ENCODE measurements around the gene HERPUD2.

Gene HERPUD2

GRCh38 chr7:35720032-35720431, 25.1 kb upstream of the HERPUD2 start:
- ATAC-seq (ENCODE audit: insufficient read depth, low read depth) (no peak), DNase-seq (no peak)
- Histone ChIP-seq H4K20me1 (ENCODE audit: insufficient read depth, low read length) (no peaks in the 10 kb centered on the region), H3K9ac (ENCODE audit: low read depth, low read length) (no peak overlapping the region), H3K4me2 (ENCODE audit: insufficient read depth, low read length) (no peak overlapping the region), H3K27me3 (ENCODE audit: insufficient read depth, low read length, poor library complexity) (no peaks in the 10 kb centered on the region), H2AFZ (ENCODE audit: low read depth, low read length) (no peak overlapping the region), H3K79me2 (ENCODE audit: insufficient read depth, low read length) (no peaks in the 10 kb centered on the region), H3K36me3 (ENCODE audit: insufficient read depth, low read length) (no peaks in the 10 kb centered on the region), H3K4me1 (ENCODE audit: insufficient read depth, low read length) (peaks cover 9% of the 10 kb centered on the region), H3K4me3 (ENCODE audit: low read depth in 1 of 2, low read length in 2 of 2) (no peak overlapping the region), H3K27ac (ENCODE audit: low read length) (no peak overlapping the region), H3K9me3 (ENCODE audit: insufficient read depth, low read length, severe bottlenecking) (no peaks in the 10 kb centered on the region)
- TF ChIP-seq CTCF (IDR thresholded peaks at IDR 0.05; ENCODE audit: borderline replicate concordance, extremely low read depth, low read length, poor library complexity, severe bottlenecking) (no peak), EZH2 (IDR thresholded peaks at IDR 0.05; ENCODE audit: borderline replicate concordance, low read depth, low read length, severe bottlenecking) (no peak)

- H3K27me3 ChIP-seq (ENCODE audit: insufficient read depth, low read length, poor library complexity) = no peaks in the 10 kb centered on the region
- no peaks in the 10 kb centered on the region for H3K36me3 ChIP-seq (ENCODE audit: insufficient read depth, low read length)
- no peaks in the 10 kb centered on the region for H3K9me3 ChIP-seq (ENCODE audit: insufficient read depth, low read length, severe bottlenecking)
- H2AFZ ChIP-seq (ENCODE audit: low read depth, low read length) = no peak overlapping the region
- H3K4me3 ChIP-seq (ENCODE audit: low read depth in 1 of 2, low read length in 2 of 2) = no peak overlapping the region
- TF ChIP-seq EZH2 (IDR thresholded peaks at IDR 0.05; ENCODE audit: borderline replicate concordance, low read depth, low read length, severe bottlenecking) (no peak), CTCF (IDR thresholded peaks at IDR 0.05; ENCODE audit: borderline replicate concordance, extremely low read depth, low read length, poor library complexity, severe bottlenecking) (no peak)
- H3K9ac ChIP-seq (ENCODE audit: low read depth, low read length) = no peak overlapping the region
- no peaks in the 10 kb centered on the region for H3K79me2 ChIP-seq (ENCODE audit: insufficient read depth, low read length)
- DNase-seq = no peak
- no peak for ATAC-seq (ENCODE audit: insufficient read depth, low read depth)
- H4K20me1 ChIP-seq (ENCODE audit: insufficient read depth, low read length) = no peaks in the 10 kb centered on the region
- no peak overlapping the region for H3K27ac ChIP-seq (ENCODE audit: low read length)
- no peaks in the 10 kb centered on the region for H3K4me1 ChIP-seq (ENCODE audit: insufficient read depth, low read length)
- no peak overlapping the region for H3K4me2 ChIP-seq (ENCODE audit: insufficient read depth, low read length)
Observed at GRCh38 chr7:35718047-35718446, 23.1 kb upstream of the HERPUD2 start.

GRCh38 chr7:35717516-35717915, 22.6 kb upstream of the HERPUD2 start:
- Histone ChIP-seq H3K4me2 (ENCODE audit: insufficient read depth, low read length) (no peak overlapping the region), H3K27ac (ENCODE audit: low read length) (no peak overlapping the region), H4K20me1 (ENCODE audit: insufficient read depth, low read length) (no peaks in the 10 kb centered on the region), H3K9me3 (ENCODE audit: insufficient read depth, low read length, severe bottlenecking) (no peaks in the 10 kb centered on the region), H3K4me3 (ENCODE audit: low read depth in 1 of 2, low read length in 2 of 2) (no peak overlapping the region), H2AFZ (ENCODE audit: low read depth, low read length) (no peak overlapping the region), H3K36me3 (ENCODE audit: insufficient read depth, low read length) (no peaks in the 10 kb centered on the region), H3K79me2 (ENCODE audit: insufficient read depth, low read length) (no peaks in the 10 kb centered on the region), H3K27me3 (ENCODE audit: insufficient read depth, low read length, poor library complexity) (no peaks in the 10 kb centered on the region), H3K4me1 (ENCODE audit: insufficient read depth, low read length) (no peaks in the 10 kb centered on the region), H3K9ac (ENCODE audit: low read depth, low read length) (no peak overlapping the region)
- no peak for ATAC-seq (ENCODE audit: insufficient read depth, low read depth)
- TF ChIP-seq EZH2 (IDR thresholded peaks at IDR 0.05; ENCODE audit: borderline replicate concordance, low read depth, low read length, severe bottlenecking) (no peak), CTCF (IDR thresholded peaks at IDR 0.05; ENCODE audit: borderline replicate concordance, extremely low read depth, low read length, poor library complexity, severe bottlenecking) (no peak)
- no peak for DNase-seq

- ATAC-seq (ENCODE audit: insufficient read depth, low read depth) (no peak), DNase-seq (no peak)
- Histone ChIP-seq H3K27ac (ENCODE audit: low read length) (no peak overlapping the region), H3K9me3 (ENCODE audit: insufficient read depth, low read length, severe bottlenecking) (no peaks in the 10 kb centered on the region), H3K9ac (ENCODE audit: low read depth, low read length) (no peak overlapping the region), H3K36me3 (ENCODE audit: insufficient read depth, low read length) (no peaks in the 10 kb centered on the region), H3K4me2 (ENCODE audit: insufficient read depth, low read length) (no peak overlapping the region), H3K27me3 (ENCODE audit: insufficient read depth, low read length, poor library complexity) (no peaks in the 10 kb centered on the region), H3K79me2 (ENCODE audit: insufficient read depth, low read length) (no peaks in the 10 kb centered on the region), H3K4me1 (ENCODE audit: insufficient read depth, low read length) (no peaks in the 10 kb centered on the region), H3K4me3 (ENCODE audit: low read depth in 1 of 2, low read length in 2 of 2) (no peak overlapping the region), H4K20me1 (ENCODE audit: insufficient read depth, low read length) (no peaks in the 10 kb centered on the region), H2AFZ (ENCODE audit: low read depth, low read length) (no peak overlapping the region)
- TF ChIP-seq CTCF (IDR thresholded peaks at IDR 0.05; ENCODE audit: borderline replicate concordance, extremely low read depth, low read length, poor library complexity, severe bottlenecking) (no peak), EZH2 (IDR thresholded peaks at IDR 0.05; ENCODE audit: borderline replicate concordance, low read depth, low read length, severe bottlenecking) (no peak)
Observed at GRCh38 chr7:35717013-35717412, 22.1 kb upstream of the HERPUD2 start.
